HepG2 (cell line): ENCODE measurements around the gene SGPL1. TPM values are rescaled to one million over a fixed set of nuclear protein-coding genes. Genes with fewer than 3 reads are reported as not detected.

Experiments
- ATAC-seq: fragments of 200-7000 bp; cut with Tn5 transposase; 3 replicates; pipeline ENCODE4 v1.9.1; 2020; ENCODE audit warnings: mild to moderate bottlenecking, moderate library complexity
- BruUV-seq: library from RNA; stranded (reverse); fragments of 400-500 nt; replicated peaks from 2 replicates; lab custom pipeline; 2021; lab: Mats Ljungman, UMichigan
- CTCF ChIA-PET: fragments of 300-600 bp; formaldehyde crosslinking; extraction: SDS; loops from one replicate; lab custom pipeline; 2021; ENCODE audit warnings: low total read pairs, inconsistent platforms, low intra/inter-chr PET ratio; lab: Yijun Ruan, JAX
- POLR2A ChIA-PET: fragments of 350-600 bp; sonication (Branson Sonifier 250); formaldehyde crosslinking; loops from one replicate; lab custom pipeline; 2020; ENCODE audit warnings: antibody characterized with exemption, inconsistent platforms; lab: Yijun Ruan, JAX
- DNase-seq: peaks from one replicate; pipeline ENCODE4 v3.0.0-alpha.2; 2015; ENCODE audit warnings: low spot score
- FAIRE-seq: peaks from 3 replicates; lab custom pipeline; 2011; peaks lifted over from hg19 to GRCh38; lab: Jason Lieb, UNC
- H2AFZ ChIP-seq: one replicate; pipeline ENCODE4 v1.6.1; 2011; ENCODE audit warnings: low read length, inconsistent platforms
- H3K27ac ChIP-seq: fragments of 300-600 bp; 3 replicates; pipeline ENCODE4 v1.8.0; 2011; ENCODE audit warnings: mixed run types, mild to moderate bottlenecking, mixed read lengths, low read length, inconsistent platforms; ENCODE audit not compliant: insufficient read depth; ENCODE audit errors: extremely low read length
- H3K27me3 ChIP-seq, 2 experiments: fragments of 200-600 bp in 1 of 2; 2 replicates in 1 of 2; 3 replicates in 1 of 2; pipeline versions ENCODE4 v1.6.0 to v1.8.0; 2011; ENCODE audit warnings: low read length in 2 of 2, mild to moderate bottlenecking in 2 of 2, moderate library complexity in 2 of 2, inconsistent platforms in 1 of 2; ENCODE audit not compliant: insufficient read depth in 2 of 2, control insufficient read depth in 1 of 2
- H3K36me3 ChIP-seq, 2 experiments: fragments of 200-600 bp in 1 of 2; replicated peaks in 1 of 2; 2 replicates in 1 of 2; 3 replicates in 1 of 2; pipeline versions ENCODE4 v1.5.1 to v1.8.0; 2011; ENCODE audit warnings: low read length in 2 of 2, inconsistent platforms in 1 of 2; ENCODE audit not compliant: insufficient read depth in 2 of 2, control insufficient read depth in 1 of 2
- H3K4me1 ChIP-seq: 2 replicates; pipeline ENCODE4 v1.5.1; 2012; ENCODE audit warnings: low read length, inconsistent platforms; ENCODE audit not compliant: insufficient read depth
- H3K4me2 ChIP-seq: 2 replicates; pipeline ENCODE4 v1.6.0; 2011; ENCODE audit warnings: low read depth, low read length, inconsistent platforms
- H3K4me3 ChIP-seq, 3 experiments: fragments of 200-600 bp in 1 of 3; sonication (generic), shearing (Covaris generic) in 1 of 3; replicated peaks in 1 of 3; 2 replicates each; pipeline ENCODE4 v1.5.1; 2011 to 2016; ENCODE audit warnings: low read length in 3 of 3, inconsistent platforms in 2 of 3, low read depth in 2 of 3, mild to moderate bottlenecking in 2 of 3, control low read depth in 1 of 3, mixed read lengths in 1 of 3; ENCODE audit not compliant: insufficient read depth in 1 of 3
- H3K79me2 ChIP-seq: one replicate; pipeline ENCODE4 v1.6.1; 2011; ENCODE audit warnings: low read length, inconsistent platforms; ENCODE audit not compliant: insufficient read depth
- H3K9ac ChIP-seq: 2 replicates; pipeline ENCODE4 v1.6.0; 2011; ENCODE audit warnings: mild to moderate bottlenecking, low read depth, low read length, inconsistent platforms; ENCODE audit not compliant: insufficient read depth
- H3K9me3 ChIP-seq: 2 replicates; pipeline ENCODE4 v1.5.1; 2012; ENCODE audit warnings: mild to moderate bottlenecking, low read length
- H4K20me1 ChIP-seq: 2 replicates; pipeline ENCODE4 v1.6.0; 2011; ENCODE audit warnings: inconsistent platforms, mild to moderate bottlenecking, low read length, moderate library complexity; ENCODE audit not compliant: insufficient read depth
- BRCA1 ChIP-seq: sonication (generic); formaldehyde crosslinking; IDR thresholded peaks from 2 replicates; pipeline ENCODE4 v1.4.0; 2020; ENCODE audit warnings: missing genetic modification reagents
- NPAS2 ChIP-seq: sonication (generic); formaldehyde crosslinking; IDR thresholded peaks from 2 replicates; pipeline ENCODE4 v1.8.0; 2022; ENCODE audit warnings: mild to moderate bottlenecking, missing genetic modification reagents, borderline replicate concordance
- REL ChIP-seq: sonication (generic); formaldehyde crosslinking; conservative IDR thresholded peaks from 2 replicates; pipeline ENCODE4 v1.8.0; 2022; ENCODE audit warnings: mild to moderate bottlenecking, missing genetic modification reagents, moderate library complexity
- SKI ChIP-seq: fragments of 450-650 bp; IDR thresholded peaks from one replicate; pipeline ENCODE4 v1.6.1; 2018; ENCODE audit warnings: mild to moderate bottlenecking; ENCODE audit not compliant: partially characterized antibody
- SMARCE1 ChIP-seq: fragments of 450-650 bp; IDR thresholded peaks from 2 replicates; pipeline ENCODE4 v1.6.1; 2017; ENCODE audit warnings: borderline replicate concordance
- TMF1 ChIP-seq: sonication (generic); formaldehyde crosslinking; IDR thresholded peaks from 2 replicates; pipeline ENCODE4 v1.8.1; 2022; ENCODE audit warnings: low read depth, missing genetic modification reagents
- YY1 ChIP-seq: IDR thresholded peaks from 2 replicates; pipeline ENCODE4 v1.6.1; 2011; ENCODE audit warnings: low read length, low read depth, moderate library complexity, mild to moderate bottlenecking; ENCODE audit not compliant: insufficient read depth, insufficient replicate concordance
- ZNF484 ChIP-seq: sonication (generic); formaldehyde crosslinking; IDR thresholded peaks from 2 replicates; pipeline ENCODE4 v1.5.1; 2020; ENCODE audit warnings: mild to moderate bottlenecking, low read depth, missing genetic modification reagents, borderline replicate concordance
- ZNF605 ChIP-seq: sonication (generic); formaldehyde crosslinking; IDR thresholded peaks from 2 replicates; pipeline ENCODE4 v1.8.0; 2022; ENCODE audit warnings: mild to moderate bottlenecking, missing genetic modification reagents
- ZNF775 ChIP-seq: sonication (generic); formaldehyde crosslinking; IDR thresholded peaks from 2 replicates; pipeline ENCODE4 v1.4.0; 2020; ENCODE audit warnings: missing genetic modification reagents, mild to moderate bottlenecking, moderate library complexity, borderline replicate concordance
- WGBS: methylation state at CpG from one replicate; pipeline ENCODE4 v1.1.6; 2017; ENCODE audit warnings: low lambda C conversion rate; 5-methylcytosine and 5-hydroxymethylcytosine counted together
- in situ Hi-C: cut with HindIII; loops from 2 replicates; pipeline ENCODE4 v1.10.0; 2017; ENCODE audit warnings: low pct_unique_long_range_greater_than_20kb; ENCODE audit not compliant: extremely low pct_ligation_motif_present
- intact Hi-C: fragments of 100-400 bp; cut with micrococcal nuclease; formaldehyde crosslinking; loops from one replicate; pipeline ENCODE4 v1.10.0; 2022; ENCODE audit not compliant: unreplicated experiment
- polyA plus RNA-seq, 8 experiments: library from polyadenylated mRNA; depleted of rRNA in 3 of 8; stranded (reverse) in 7 of 8; unstranded in 1 of 8; fragments of >200 nt; fragmentation: Illumina TruSeq in 4 of 8; extraction: Trizol in 4 of 8; gene quantifications; 2 replicates each; pipeline versions ENCODE4 v1.2.1 to v1.2.3, GENCODE V29; 2011 to 2016; ENCODE audit warnings: low read depth in 4 of 8, missing spikeins in 1 of 8, mixed read lengths in 1 of 8; ENCODE audit not compliant: insufficient read depth in 1 of 8
- total RNA-seq, 5 experiments: library from RNA; depleted of rRNA; stranded (reverse); fragments of >200 nt; fragmentation: Illumina TruSeq; extraction: Trizol; gene quantifications; 2 replicates each; pipeline ENCODE4 v1.2.3, GENCODE V29; 2016; ENCODE audit warnings: low read depth in 1 of 5
- TF ChIP-seq, protein P1 (sequence below): sonication (generic); formaldehyde crosslinking; IDR thresholded peaks from 2 replicates; pipeline ENCODE4 v1.8.1; 2022; ENCODE audit warnings: mild to moderate bottlenecking, missing genetic modification reagents
- TF ChIP-seq, protein P2 (sequence below): sonication (generic); formaldehyde crosslinking; IDR thresholded peaks from 2 replicates; pipeline ENCODE4 v1.4.0; 2020; ENCODE audit warnings: missing genetic modification reagents
- TF ChIP-seq, protein P3 (sequence below): sonication (generic); formaldehyde crosslinking; IDR thresholded peaks from 2 replicates; pipeline ENCODE4 v1.5.1; 2020; ENCODE audit warnings: missing genetic modification reagents, mild to moderate bottlenecking, borderline replicate concordance

The SGPL1 gene
- total and polyA plus RNA-seq, 2 of the 13 experiments (the other 11 are each of a cell fraction or from before 2014, with no cell fraction given): 17.6 to 25.0 TPM

DNA sequence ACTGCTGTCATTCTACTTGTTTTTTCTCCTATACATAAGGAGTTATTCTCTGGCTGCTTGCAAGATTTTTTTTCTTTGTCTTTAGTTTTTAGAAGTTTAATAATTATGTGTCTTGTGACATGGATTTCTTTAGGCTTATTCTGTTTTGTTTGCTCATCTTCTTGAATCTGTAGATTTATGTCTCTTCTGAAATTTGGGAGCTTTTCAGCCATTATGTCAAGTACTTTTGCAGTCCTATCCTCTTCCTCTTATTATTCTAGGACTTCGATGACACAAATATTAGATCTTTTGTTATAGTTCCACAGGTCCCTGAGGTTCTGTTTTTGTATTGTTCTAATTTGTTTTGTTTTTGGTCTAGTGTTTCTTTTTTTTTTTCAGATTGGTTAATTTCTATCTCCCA lies 13.9 kb upstream of the SGPL1 start:
- POLR2A ChIA-PET: no interaction called here
- Histone ChIP-seq H3K79me2 (no peaks in the 10 kb centered on the region), H3K4me1 (0 out of 2 replicates have a peak, but pooled peaks cover 4% of the 10 kb centered on the region)
- TF ChIP-seq, protein P1, sequence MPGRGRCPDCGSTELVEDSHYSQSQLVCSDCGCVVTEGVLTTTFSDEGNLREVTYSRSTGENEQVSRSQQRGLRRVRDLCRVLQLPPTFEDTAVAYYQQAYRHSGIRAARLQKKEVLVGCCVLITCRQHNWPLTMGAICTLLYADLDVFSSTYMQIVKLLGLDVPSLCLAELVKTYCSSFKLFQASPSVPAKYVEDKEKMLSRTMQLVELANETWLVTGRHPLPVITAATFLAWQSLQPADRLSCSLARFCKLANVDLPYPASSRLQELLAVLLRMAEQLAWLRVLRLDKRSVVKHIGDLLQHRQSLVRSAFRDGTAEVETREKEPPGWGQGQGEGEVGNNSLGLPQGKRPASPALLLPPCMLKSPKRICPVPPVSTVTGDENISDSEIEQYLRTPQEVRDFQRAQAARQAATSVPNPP (CRISPR knock-in tag): no peak
- TF ChIP-seq ZNF775 (CRISPR knock-in tag): no peak
- no peak for TF ChIP-seq SKI
- no peak for TF ChIP-seq SMARCE1
- TF ChIP-seq, protein P2, sequence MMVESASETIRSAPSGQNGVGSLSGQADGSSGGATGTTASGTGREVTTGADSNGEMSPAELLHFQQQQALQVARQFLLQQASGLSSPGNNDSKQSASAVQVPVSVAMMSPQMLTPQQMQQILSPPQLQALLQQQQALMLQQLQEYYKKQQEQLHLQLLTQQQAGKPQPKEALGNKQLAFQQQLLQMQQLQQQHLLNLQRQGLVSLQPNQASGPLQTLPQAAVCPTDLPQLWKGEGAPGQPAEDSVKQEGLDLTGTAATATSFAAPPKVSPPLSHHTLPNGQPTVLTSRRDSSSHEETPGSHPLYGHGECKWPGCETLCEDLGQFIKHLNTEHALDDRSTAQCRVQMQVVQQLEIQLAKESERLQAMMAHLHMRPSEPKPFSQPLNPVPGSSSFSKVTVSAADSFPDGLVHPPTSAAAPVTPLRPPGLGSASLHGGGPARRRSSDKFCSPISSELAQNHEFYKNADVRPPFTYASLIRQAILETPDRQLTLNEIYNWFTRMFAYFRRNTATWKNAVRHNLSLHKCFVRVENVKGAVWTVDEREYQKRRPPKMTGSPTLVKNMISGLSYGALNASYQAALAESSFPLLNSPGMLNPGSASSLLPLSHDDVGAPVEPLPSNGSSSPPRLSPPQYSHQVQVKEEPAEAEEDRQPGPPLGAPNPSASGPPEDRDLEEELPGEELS (CRISPR knock-in tag): no peak
- TF ChIP-seq, protein P3, sequence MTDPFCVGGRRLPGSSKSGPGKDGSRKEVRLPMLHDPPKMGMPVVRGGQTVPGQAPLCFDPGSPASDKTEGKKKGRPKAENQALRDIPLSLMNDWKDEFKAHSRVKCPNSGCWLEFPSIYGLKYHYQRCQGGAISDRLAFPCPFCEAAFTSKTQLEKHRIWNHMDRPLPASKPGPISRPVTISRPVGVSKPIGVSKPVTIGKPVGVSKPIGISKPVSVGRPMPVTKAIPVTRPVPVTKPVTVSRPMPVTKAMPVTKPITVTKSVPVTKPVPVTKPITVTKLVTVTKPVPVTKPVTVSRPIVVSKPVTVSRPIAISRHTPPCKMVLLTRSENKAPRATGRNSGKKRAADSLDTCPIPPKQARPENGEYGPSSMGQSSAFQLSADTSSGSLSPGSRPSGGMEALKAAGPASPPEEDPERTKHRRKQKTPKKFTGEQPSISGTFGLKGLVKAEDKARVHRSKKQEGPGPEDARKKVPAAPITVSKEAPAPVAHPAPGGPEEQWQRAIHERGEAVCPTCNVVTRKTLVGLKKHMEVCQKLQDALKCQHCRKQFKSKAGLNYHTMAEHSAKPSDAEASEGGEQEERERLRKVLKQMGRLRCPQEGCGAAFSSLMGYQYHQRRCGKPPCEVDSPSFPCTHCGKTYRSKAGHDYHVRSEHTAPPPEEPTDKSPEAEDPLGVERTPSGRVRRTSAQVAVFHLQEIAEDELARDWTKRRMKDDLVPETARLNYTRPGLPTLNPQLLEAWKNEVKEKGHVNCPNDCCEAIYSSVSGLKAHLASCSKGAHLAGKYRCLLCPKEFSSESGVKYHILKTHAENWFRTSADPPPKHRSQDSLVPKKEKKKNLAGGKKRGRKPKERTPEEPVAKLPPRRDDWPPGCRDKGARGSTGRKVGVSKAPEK (CRISPR knock-in tag): no peak
- TF ChIP-seq ZNF484 (CRISPR knock-in tag): no peak
- TF ChIP-seq NPAS2 (CRISPR knock-in tag): no peak
- TF ChIP-seq REL (CRISPR knock-in tag): no peak
- no peak for TF ChIP-seq TMF1
- no peak for TF ChIP-seq YY1
- TF ChIP-seq BRCA1 (CRISPR knock-in tag): no peak
- TF ChIP-seq ZNF605 (CRISPR knock-in tag): no peak
- TF ChIP-seq, all 625 proteins: peak for 0
- H3K27me3 ChIP-seq: peaks cover 0 to 1% of the 10 kb centered on the region in 2 experiments; a peak in 2 of 5 replicates
- FAIRE-seq (no peak), DNase-seq (no peak), ATAC-seq (no peak)
- H2AFZ ChIP-seq: no peak overlapping the region
- no peaks in the 10 kb centered on the region for H3K9me3 ChIP-seq
- no peak overlapping the region for H3K9ac ChIP-seq
- H4K20me1 ChIP-seq: no peaks in the 10 kb centered on the region
- no peak overlapping the region for H3K27ac ChIP-seq
- no peak overlapping the region for H3K4me2 ChIP-seq
- 44% methylated on average over 1 of the region's 1 CpG for WGBS
- in situ Hi-C loops: no loop called here
- no peaks in the 10 kb centered on the region for H3K36me3 ChIP-seq
- CTCF ChIA-PET: no interaction called here
- intact Hi-C loops: no loop called here
- H3K4me3 ChIP-seq: no peak overlapping the region
- BruUV-seq: no TSS peak
